Keratinocyte (primary cell): ENCODE measurements around the gene TAC3. TPM values are rescaled to one million over a fixed set of nuclear protein-coding genes. Genes with fewer than 3 reads are reported as not detected.

Experiments used
- DNase-seq: peaks from one replicate; pipeline ENCODE4 v3.0.0-alpha.2; 2011; ENCODE audit warnings: low read depth, missing footprints, low spot score
- FAIRE-seq: peaks from 2 replicates; lab custom pipeline; 2011; peaks lifted over from hg19 to GRCh38; lab: Jason Lieb, UNC
- H2AFZ ChIP-seq: 2 replicates; pipeline ENCODE4 v1.6.0; 2012; ENCODE audit warnings: low read length, control low read depth, inconsistent platforms; ENCODE audit not compliant: control insufficient read depth
- H3K27ac ChIP-seq: 2 replicates; pipeline ENCODE4 v1.5.1; 2011; ENCODE audit warnings: low read length; ENCODE audit not compliant: control insufficient read depth, insufficient read depth
- H3K27me3 ChIP-seq: 3 replicates; pipeline ENCODE4 v1.6.0; 2011; ENCODE audit warnings: low read length; ENCODE audit not compliant: control insufficient read depth, insufficient read depth; ENCODE audit errors: extremely low read depth
- H3K36me3 ChIP-seq, 2 experiments: 2 replicates in 1 of 2; 3 replicates in 1 of 2; pipeline ENCODE4 v1.5.1; 2011; ENCODE audit warnings: low read length in 2 of 2, mild to moderate bottlenecking in 1 of 2; ENCODE audit not compliant: control insufficient read depth in 2 of 2, insufficient read depth in 2 of 2; ENCODE audit errors: extremely low read depth in 1 of 2
- H3K4me1 ChIP-seq: 3 replicates; pipeline ENCODE4 v1.5.1; 2011; ENCODE audit warnings: low read length; ENCODE audit not compliant: control insufficient read depth, insufficient read depth; ENCODE audit errors: extremely low read depth
- H3K4me2 ChIP-seq: 3 replicates; pipeline ENCODE4 v1.6.0; 2011; ENCODE audit warnings: low read depth, low read length; ENCODE audit not compliant: control insufficient read depth, insufficient read depth; ENCODE audit errors: extremely low read depth
- H3K4me3 ChIP-seq, 3 experiments: fragments of 200-600 bp in 1 of 3; sonication (generic) in 1 of 3; 2 replicates in 2 of 3; 3 replicates in 1 of 3; pipeline ENCODE4 v1.5.1; 2011 to 2016; ENCODE audit warnings: low read length in 3 of 3, mild to moderate bottlenecking in 3 of 3, control low read depth in 2 of 3, inconsistent platforms in 1 of 3, low read depth in 1 of 3, mixed read lengths in 1 of 3, mixed run types in 1 of 3, moderate library complexity in 1 of 3; ENCODE audit not compliant: control insufficient read depth in 2 of 3, insufficient read depth in 2 of 3; ENCODE audit errors: extremely low read depth in 1 of 3
- H3K79me2 ChIP-seq: 2 replicates; pipeline ENCODE4 v1.6.0; 2012; ENCODE audit warnings: low read length; ENCODE audit not compliant: control insufficient read depth, insufficient read depth
- H3K9ac ChIP-seq: 3 replicates; pipeline ENCODE4 v1.6.0; 2011; ENCODE audit warnings: low read length; ENCODE audit not compliant: control insufficient read depth, insufficient read depth; ENCODE audit errors: extremely low read depth
- H3K9me1 ChIP-seq: 3 replicates; pipeline ENCODE4 v1.6.0; 2011; ENCODE audit warnings: low read length; ENCODE audit not compliant: control insufficient read depth, insufficient read depth; ENCODE audit errors: extremely low read depth
- H3K9me3 ChIP-seq: 2 replicates; pipeline ENCODE4 v1.5.1; 2012; ENCODE audit warnings: low read depth, low read length; ENCODE audit not compliant: control insufficient read depth
- H4K20me1 ChIP-seq: 3 replicates; pipeline ENCODE4 v1.6.0; 2011; ENCODE audit warnings: low read length; ENCODE audit not compliant: control insufficient read depth, insufficient read depth; ENCODE audit errors: extremely low read depth
- CTCF ChIP-seq, 3 experiments: IDR thresholded peaks in 1 of 3; conservative IDR thresholded peaks in 1 of 3; optimal IDR thresholded peaks in 1 of 3; 2 replicates in 2 of 3; 3 replicates in 1 of 3; pipeline versions ENCODE3 to v1.5.1; 2011; ENCODE audit warnings: low read length in 3 of 3, mild to moderate bottlenecking in 3 of 3, moderate library complexity in 2 of 3, control low read depth in 1 of 3, inconsistent platforms in 1 of 3; ENCODE audit not compliant: insufficient read depth in 2 of 3; ENCODE audit errors: extremely low read depth in 1 of 3
- EZH2 ChIP-seq: IDR thresholded peaks from one replicate; pipeline ENCODE4 v1.6.1; 2012; ENCODE audit warnings: inconsistent platforms, mild to moderate bottlenecking, low read length, moderate library complexity
- dilution Hi-C: fragments of 300-500 bp; cut with MboI; formaldehyde crosslinking; loops from one replicate; pipeline ENCODE4 v1.7.0; 2020; ENCODE audit warnings: low sequenced_read_pairs; ENCODE audit not compliant: extremely low pct_ligation_motif_present
- polyA plus RNA-seq, 5 experiments: library from polyadenylated mRNA; depleted of rRNA in 3 of 5; stranded (reverse) in 3 of 5; stranded (forward) in 1 of 5; unstranded in 1 of 5; fragments of >200 nt; gene quantifications; 1 replicate in 1 of 5; 2 replicates in 3 of 5; 3 replicates in 1 of 5; pipeline versions ENCODE4 v1.2.1 to v1.2.3, GENCODE V29; 2011 to 2012; ENCODE audit warnings: missing spikeins in 2 of 5, low read depth in 1 of 5, low replicate concordance in 1 of 5

The TAC3 gene
- polyA plus RNA-seq, 1 donor (not counting 4 experiments of a cell fraction or from before 2014, with no cell fraction given), result not detected

DNA sequence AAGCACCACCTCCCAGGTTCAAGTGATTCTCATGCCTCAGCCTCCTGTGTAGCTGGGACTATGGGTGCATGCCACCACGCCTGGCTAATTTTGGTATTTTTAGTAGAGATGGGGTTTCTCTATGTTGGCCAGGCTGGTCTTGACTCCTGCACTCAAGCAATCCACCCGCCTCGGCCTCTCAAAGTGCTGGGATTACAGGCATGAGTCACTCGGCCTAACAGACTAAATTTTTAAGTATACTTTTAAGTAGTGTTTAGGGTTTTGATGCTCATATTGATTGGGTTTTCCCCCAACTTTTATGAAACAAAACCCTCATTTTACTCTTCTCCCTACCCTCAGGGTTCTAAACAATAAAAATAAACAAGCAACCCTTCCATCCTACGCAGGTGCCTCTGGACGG is 28.1 kb upstream of the TAC3 start:
- H3K4me3 ChIP-seq, result no peak overlapping the region
- FAIRE-seq, result no peak
- no peak overlapping the region for H3K27ac ChIP-seq
- no peak overlapping the region for H3K9ac ChIP-seq
- H3K4me1 ChIP-seq, result no peaks in the 10 kb centered on the region
- no peak for DNase-seq
- H2AFZ ChIP-seq, result no peak overlapping the region
- no peak overlapping the region for H3K4me2 ChIP-seq
- no peaks in the 10 kb centered on the region for H3K9me1 ChIP-seq
- H3K9me3 ChIP-seq, result no peaks in the 10 kb centered on the region
- peaks cover 24% of the 10 kb centered on the region for H3K27me3 ChIP-seq
- dilution Hi-C loops, result no loop called here
- no peaks in the 10 kb centered on the region for H3K36me3 ChIP-seq
- no peaks in the 10 kb centered on the region for H3K79me2 ChIP-seq
- no peaks in the 10 kb centered on the region for H4K20me1 ChIP-seq
- TF ChIP-seq EZH2 (no peak), CTCF (optimal IDR thresholded peaks at IDR 0.05 in 1 of 3, IDR thresholded peaks at IDR 0.05 in 1 of 3, conservative IDR thresholded peaks at IDR 0.05 in 1 of 3; ENCODE audit: extremely low read depth in 1 of 3, insufficient read depth in 2 of 3, low read length in 3 of 3) (no peak)

DNA sequence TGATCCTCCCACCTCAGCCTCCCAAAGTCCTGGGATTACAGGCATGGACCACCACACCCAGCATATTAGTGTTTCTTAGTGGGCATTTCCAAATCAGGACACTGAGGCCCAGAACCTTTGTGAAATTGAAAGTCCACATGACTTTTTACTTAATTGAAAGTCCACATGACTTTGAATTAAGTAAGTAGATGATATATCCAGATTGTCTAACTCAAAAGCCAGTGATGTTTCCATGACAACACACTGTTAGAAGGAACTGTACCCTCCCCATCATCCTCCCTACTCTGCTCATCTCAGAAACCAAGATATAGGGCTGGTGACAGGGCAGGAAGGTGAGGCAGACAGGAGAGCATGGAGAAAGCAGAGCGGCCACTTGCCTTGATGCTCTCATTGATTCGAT is 26.4 kb upstream of the TAC3 start:
- H3K4me1 ChIP-seq, result no peaks in the 10 kb centered on the region
- H3K4me2 ChIP-seq, result no peak overlapping the region
- DNase-seq, result no peak
- H3K4me3 ChIP-seq, result no peak overlapping the region
- no peak overlapping the region for H2AFZ ChIP-seq
- H3K9me1 ChIP-seq, result no peaks in the 10 kb centered on the region
- dilution Hi-C loops, result no loop called here
- H3K27me3 ChIP-seq, result peaks cover 17% of the 10 kb centered on the region
- no peaks in the 10 kb centered on the region for H3K9me3 ChIP-seq
- no peak overlapping the region for H3K27ac ChIP-seq
- H3K79me2 ChIP-seq, result no peaks in the 10 kb centered on the region
- no peaks in the 10 kb centered on the region for H4K20me1 ChIP-seq
- H3K36me3 ChIP-seq, result no peaks in the 10 kb centered on the region
- H3K9ac ChIP-seq, result no peak overlapping the region
- FAIRE-seq, result no peak
- TF ChIP-seq EZH2 (no peak), CTCF (optimal IDR thresholded peaks at IDR 0.05 in 1 of 3, IDR thresholded peaks at IDR 0.05 in 1 of 3, conservative IDR thresholded peaks at IDR 0.05 in 1 of 3; ENCODE audit: extremely low read depth in 1 of 3, insufficient read depth in 2 of 3, low read length in 3 of 3) (no peak)
